Nephron progenitor cell (in vitro differentiated cells): ENCODE results near the gene KRT35.

Experiments used
- DNase-seq: peaks from one replicate; pipeline ENCODE4 v3.0.0; 2021
- H3K27ac Mint-ChIP-seq: 2 replicates; pipeline ENCODE4 v1.8.0; 2021; ENCODE audit warnings: mild to moderate bottlenecking, moderate library complexity, mixed read lengths
- H3K27me3 Mint-ChIP-seq: 2 replicates; pipeline ENCODE4 v1.8.0; 2021; ENCODE audit warnings: mild to moderate bottlenecking, low read depth, mixed read lengths; ENCODE audit not compliant: poor library complexity
- H3K36me3 Mint-ChIP-seq: 2 replicates; pipeline ENCODE4 v1.8.0; 2021; ENCODE audit warnings: low read depth, mixed read lengths
- H3K4me1 Mint-ChIP-seq: 2 replicates; pipeline ENCODE4 v1.8.0; 2021; ENCODE audit warnings: mixed read lengths
- H3K4me3 Mint-ChIP-seq: 2 replicates; pipeline ENCODE4 v1.8.0; 2021; ENCODE audit warnings: mild to moderate bottlenecking, moderate library complexity, mixed read lengths
- H3K9me3 Mint-ChIP-seq: 2 replicates; pipeline ENCODE4 v1.8.0; 2021; ENCODE audit warnings: mild to moderate bottlenecking, moderate library complexity, mixed read lengths
- TF ChIP-seq, protein P1 (sequence below): fragments of 200-600 bp; sonication (generic); IDR thresholded peaks from 2 replicates; pipeline ENCODE4 v1.5.0; 2021; ENCODE audit warnings: antibody characterized with exemption

The KRT35 gene

DNA sequence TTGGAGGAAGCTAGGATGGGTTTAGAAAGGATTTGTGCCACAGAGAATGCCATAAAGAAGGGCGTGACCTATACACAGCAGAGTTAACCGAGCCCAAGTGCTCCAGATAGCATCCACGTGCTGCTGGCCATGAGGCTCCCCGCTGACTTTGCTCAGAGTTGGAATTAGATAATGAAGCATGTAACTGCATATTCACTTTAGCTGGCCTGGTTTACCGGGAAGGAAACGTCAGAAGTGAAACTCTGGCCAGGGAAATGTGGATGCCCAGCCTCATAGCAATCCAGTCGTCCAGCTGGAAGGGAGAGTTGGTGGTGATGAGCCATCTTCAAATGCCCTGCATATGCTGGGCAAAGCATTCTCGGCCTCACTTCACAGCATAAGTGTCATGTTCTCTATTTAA lies 6.1 kb downstream of the KRT35 start:
- Mint-ChIP-seq H3K27ac (no peak overlapping the region), H3K4me1 (no peaks in the 10 kb centered on the region), H3K36me3 (no peaks in the 10 kb centered on the region), H3K4me3 (no peak overlapping the region), H3K27me3 (peaks cover 14% of the 10 kb centered on the region), H3K9me3 (peaks cover 25% of the 10 kb centered on the region)
- TF ChIP-seq, protein P1, sequence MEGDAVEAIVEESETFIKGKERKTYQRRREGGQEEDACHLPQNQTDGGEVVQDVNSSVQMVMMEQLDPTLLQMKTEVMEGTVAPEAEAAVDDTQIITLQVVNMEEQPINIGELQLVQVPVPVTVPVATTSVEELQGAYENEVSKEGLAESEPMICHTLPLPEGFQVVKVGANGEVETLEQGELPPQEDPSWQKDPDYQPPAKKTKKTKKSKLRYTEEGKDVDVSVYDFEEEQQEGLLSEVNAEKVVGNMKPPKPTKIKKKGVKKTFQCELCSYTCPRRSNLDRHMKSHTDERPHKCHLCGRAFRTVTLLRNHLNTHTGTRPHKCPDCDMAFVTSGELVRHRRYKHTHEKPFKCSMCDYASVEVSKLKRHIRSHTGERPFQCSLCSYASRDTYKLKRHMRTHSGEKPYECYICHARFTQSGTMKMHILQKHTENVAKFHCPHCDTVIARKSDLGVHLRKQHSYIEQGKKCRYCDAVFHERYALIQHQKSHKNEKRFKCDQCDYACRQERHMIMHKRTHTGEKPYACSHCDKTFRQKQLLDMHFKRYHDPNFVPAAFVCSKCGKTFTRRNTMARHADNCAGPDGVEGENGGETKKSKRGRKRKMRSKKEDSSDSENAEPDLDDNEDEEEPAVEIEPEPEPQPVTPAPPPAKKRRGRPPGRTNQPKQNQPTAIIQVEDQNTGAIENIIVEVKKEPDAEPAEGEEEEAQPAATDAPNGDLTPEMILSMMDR, result no peak
- DNase-seq, result no peak

DNA sequence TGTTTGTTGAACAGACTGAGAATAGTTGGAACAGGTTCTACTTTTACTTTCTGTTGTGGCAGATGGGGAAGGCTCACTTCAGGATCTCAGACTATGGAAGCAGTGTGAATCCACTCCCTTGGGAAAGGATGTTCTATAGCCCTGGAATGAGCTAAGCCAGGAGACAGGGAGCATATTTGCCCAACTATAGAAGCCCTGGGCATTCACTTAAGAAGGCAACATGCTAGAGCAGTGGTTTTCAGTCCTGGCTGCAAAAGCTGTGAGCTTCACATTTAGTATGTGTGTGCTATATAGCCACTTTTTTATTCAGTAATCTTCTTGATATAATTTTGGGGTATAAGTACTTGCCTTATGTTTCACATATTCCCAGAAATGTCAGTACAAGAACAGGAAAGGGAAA lies 12.6 kb downstream of the KRT35 start:
- peaks cover 11% of the 10 kb centered on the region for H3K27me3 Mint-ChIP-seq
- H3K27ac Mint-ChIP-seq, result no peak overlapping the region
- no peak overlapping the region for H3K4me3 Mint-ChIP-seq
- H3K36me3 Mint-ChIP-seq, result no peaks in the 10 kb centered on the region
- peaks cover 37% of the 10 kb centered on the region for H3K9me3 Mint-ChIP-seq
- no peaks in the 10 kb centered on the region for H3K4me1 Mint-ChIP-seq
- TF ChIP-seq, protein P1, result no peak
- DNase-seq, result no peak

DNA sequence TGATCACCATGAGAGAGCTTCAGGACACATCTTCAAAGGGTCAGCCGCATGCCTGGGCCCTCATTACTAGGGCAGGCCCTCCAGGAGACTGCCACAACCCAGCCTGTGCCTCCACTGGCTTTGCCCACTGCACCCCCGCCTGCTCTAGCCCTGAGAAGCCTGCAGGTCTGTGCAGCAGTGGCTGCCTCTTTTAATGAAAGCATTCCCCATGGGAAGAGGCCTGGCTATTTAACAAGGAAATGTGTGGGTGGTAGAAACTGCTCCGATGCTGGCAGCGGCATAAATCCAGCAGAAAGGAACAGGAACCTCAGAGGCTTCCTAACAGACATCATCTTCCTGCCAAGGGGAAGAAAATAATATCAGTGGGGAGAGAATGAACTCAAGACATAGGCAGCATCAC lies 13.4 kb downstream of the KRT35 start:
- Mint-ChIP-seq H3K4me1 (no peaks in the 10 kb centered on the region), H3K27me3 (peaks cover 10% of the 10 kb centered on the region), H3K9me3 (peaks cover 32% of the 10 kb centered on the region), H3K36me3 (no peaks in the 10 kb centered on the region), H3K4me3 (no peak overlapping the region), H3K27ac (no peak overlapping the region)
- TF ChIP-seq, protein P1, result no peak
- DNase-seq, result no peak

DNA sequence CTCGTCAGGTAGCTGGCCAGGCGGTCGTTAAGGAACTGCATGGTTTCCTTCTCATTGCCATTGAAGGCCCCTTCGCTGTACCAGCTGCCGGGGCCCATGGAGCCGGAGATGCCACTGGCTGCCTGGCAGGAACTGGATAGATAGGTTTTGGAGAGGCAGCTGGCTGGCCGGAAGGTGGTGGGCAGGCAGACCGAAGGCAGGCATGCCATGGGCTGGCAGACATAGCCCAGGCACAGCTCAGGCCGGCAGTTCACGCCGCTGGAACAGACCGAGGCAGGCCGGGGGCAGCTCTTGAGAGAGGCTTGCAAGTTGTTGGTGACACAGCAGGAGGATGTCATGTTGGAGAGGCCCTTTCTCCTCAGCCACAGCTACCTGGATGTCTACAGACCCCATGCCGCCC lies 14.0 kb downstream of the KRT35 start, which contains the start of gene KRT32:
KRT32 (minus strand) TSS at position 399 of the 400 bp plus-strand sequence; CDS start at position 338, 61 bp downstream.
- Mint-ChIP-seq H3K36me3 (no peaks in the 10 kb centered on the region), H3K4me3 (no peak within 1 kb of the TSS), H3K4me1 (no peaks in the 10 kb centered on the region), H3K27ac (no peak within 1 kb of the TSS), H3K9me3 (peaks cover 29% of the 10 kb centered on the region), H3K27me3 (peaks cover 10% of the 10 kb centered on the region)
- TF ChIP-seq, protein P1, result no peak
- DNase-seq, result no peak

DNA sequence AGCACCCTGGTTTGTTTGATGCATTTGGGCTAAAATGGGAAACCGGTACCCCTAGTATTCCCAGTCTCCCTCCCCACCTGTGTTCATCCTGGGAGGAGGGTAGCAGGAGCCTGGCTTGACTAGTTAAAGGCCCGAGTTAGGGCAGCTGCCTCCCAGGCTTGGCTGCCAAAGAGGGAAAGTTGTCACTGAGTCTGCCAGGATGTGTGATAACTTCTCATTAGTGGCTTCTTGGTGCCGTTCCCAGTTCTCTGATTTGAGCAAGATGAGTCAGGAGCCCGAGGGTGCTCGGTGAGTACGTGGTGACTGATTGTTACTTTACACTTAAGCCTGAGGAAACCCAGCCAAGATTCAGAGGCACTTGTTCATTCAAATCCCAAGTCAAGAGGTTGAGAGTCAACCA lies 16.3 kb downstream of the KRT35 start:
- Mint-ChIP-seq H3K27me3 (peaks cover 14% of the 10 kb centered on the region), H3K36me3 (no peaks in the 10 kb centered on the region), H3K4me1 (peaks cover 4% of the 10 kb centered on the region), H3K4me3 (no peak overlapping the region), H3K9me3 (peaks cover 17% of the 10 kb centered on the region), H3K27ac (no peak overlapping the region)
- no peak for DNase-seq
- TF ChIP-seq, protein P1, result no peak

DNA sequence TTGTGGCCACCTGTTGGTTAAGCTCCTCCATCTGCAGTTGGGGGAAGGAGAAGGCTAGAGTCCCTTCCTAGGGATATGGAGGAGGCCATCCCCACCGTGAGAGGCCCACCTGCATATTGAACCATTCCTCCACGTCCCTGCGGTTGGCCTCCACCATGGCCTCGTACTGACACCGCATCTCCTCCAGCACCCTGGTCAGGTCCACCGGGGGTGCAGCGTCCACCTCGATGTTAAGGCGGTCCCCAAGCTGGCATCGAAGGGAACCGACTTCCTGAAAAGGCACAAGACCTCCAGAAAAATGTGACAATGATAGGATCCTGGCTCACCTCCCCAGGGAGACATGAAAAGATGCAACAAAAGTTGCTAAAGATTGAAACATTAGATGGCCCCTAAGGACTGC lies 16.8 kb downstream of the KRT35 start:
- Mint-ChIP-seq H3K9me3 (peaks cover 14% of the 10 kb centered on the region), H3K4me3 (no peak overlapping the region), H3K27ac (no peak overlapping the region), H3K4me1 (peaks cover 4% of the 10 kb centered on the region), H3K36me3 (no peaks in the 10 kb centered on the region), H3K27me3 (peaks cover 11% of the 10 kb centered on the region)
- DNase-seq, result no peak
- TF ChIP-seq, protein P1, result no peak
